Measurements from ENCODE around the gene FOXP1.
"Not testable (repeated sequence)": the region's sequence is repeated elsewhere in the genome, so short reads cannot be mapped to it uniquely, and the experiment has no call there.

FOXP1 gene

DNA sequence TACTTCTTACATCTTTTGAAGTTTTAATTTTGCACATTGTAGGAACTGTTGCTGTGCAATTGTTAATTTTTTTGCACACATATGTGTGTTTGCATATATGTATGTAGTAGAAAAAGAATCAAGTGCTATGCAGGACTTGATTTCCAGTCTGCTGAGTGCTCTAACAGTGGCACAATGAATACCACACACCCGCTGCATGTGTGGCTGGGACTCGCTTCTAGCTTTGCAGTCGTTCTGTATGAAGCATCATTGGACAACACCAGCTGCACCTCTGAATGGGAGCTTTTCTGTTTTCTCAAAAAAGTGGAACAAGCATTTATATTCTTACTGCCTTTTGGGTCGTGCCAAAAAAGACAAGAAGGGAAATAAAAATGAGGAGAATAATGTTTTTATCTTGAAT, 564.7 kb downstream of the FOXP1 start:
- TF ChIP-seq CTCF (IDR thresholded peaks at IDR 0.05; ENCODE audit: extremely low read depth, insufficient read depth, missing control alignments): no peak
- in situ Hi-C loops (cut with MboI; ENCODE audit: low pct_unique_long_range_greater_than_20kb, low sequenced_read_pairs, unreplicated experiment): loop anchor here (25.0 kb wide), 1 partner anchor 569 kb away; the partner anchor contains the start of gene FOXP1
- DNase-seq (ENCODE audit: low spot score): no peak

DNA sequence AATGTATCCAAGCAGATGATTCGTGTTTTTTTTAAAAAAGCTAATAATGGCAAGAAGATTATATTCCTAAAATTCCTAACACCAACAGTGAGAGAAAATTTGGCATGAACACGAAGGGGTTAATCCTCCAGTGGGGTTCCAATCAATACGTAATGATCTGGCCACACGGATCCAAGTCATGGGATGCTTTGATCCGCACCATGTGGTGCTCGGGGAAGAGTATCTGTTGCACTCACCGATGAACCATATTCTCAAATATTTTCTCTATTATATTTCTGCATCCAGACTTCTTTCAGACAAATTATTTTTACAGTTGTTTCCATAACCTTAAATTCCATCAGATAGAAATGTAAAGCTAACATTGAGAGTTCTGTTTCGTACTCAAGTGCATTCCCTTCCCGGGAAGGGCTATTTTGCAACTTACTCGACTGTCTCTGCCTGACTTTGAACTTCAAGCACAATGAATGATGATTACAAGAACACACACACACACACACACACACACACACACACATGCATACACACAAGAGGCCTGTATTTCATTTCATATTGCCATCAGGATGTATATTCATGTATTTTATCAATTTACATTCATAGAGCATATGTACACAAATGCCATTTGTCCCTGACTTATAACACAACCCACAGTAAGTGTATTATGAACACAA, 567.2 kb downstream of the FOXP1 start:
- no peak for DNase-seq (ENCODE audit: low spot score)
- TF ChIP-seq CTCF (IDR thresholded peaks at IDR 0.05; ENCODE audit: extremely low read depth, insufficient read depth, missing control alignments): no peak
- in situ Hi-C loops (cut with MboI; ENCODE audit: low pct_unique_long_range_greater_than_20kb, low sequenced_read_pairs, unreplicated experiment): loop anchor here (25.0 kb wide), 1 partner anchor 571 kb away; the partner anchor contains the start of gene FOXP1

GRCh38 chr3:71014616-71015015, 568.9 kb downstream of the FOXP1 start:
- in situ Hi-C loops (cut with MboI; ENCODE audit: low pct_unique_long_range_greater_than_20kb, low sequenced_read_pairs, unreplicated experiment): loop anchor here (25.0 kb wide), 1 partner anchor 573 kb away; the partner anchor contains the start of gene FOXP1
- not testable (repeated sequence) for DNase-seq (ENCODE audit: low spot score)

GRCh38 chr3:71012971-71013370, 570.6 kb downstream of the FOXP1 start:
- in situ Hi-C loops (cut with MboI; ENCODE audit: low pct_unique_long_range_greater_than_20kb, low sequenced_read_pairs, unreplicated experiment): loop anchor here (25.0 kb wide), 1 partner anchor 574 kb away; the partner anchor contains the start of gene FOXP1
- no peak for TF ChIP-seq CTCF (IDR thresholded peaks at IDR 0.05; ENCODE audit: extremely low read depth, insufficient read depth, missing control alignments)

GRCh38 chr3:71011565-71012287, 571.8 kb downstream of the FOXP1 start:
- in situ Hi-C loops (cut with MboI; ENCODE audit: low pct_unique_long_range_greater_than_20kb, low sequenced_read_pairs, unreplicated experiment): loop anchor here (25.0 kb wide), 1 partner anchor 576 kb away; the partner anchor contains the start of gene FOXP1
- TF ChIP-seq CTCF (IDR thresholded peaks at IDR 0.05; ENCODE audit: extremely low read depth, insufficient read depth, missing control alignments): no peak
- DNase-seq (ENCODE audit: low spot score): no peak

More at GRCh38 chr3:71012971-71013370, 570.6 kb downstream of the FOXP1 start:
- DNase-seq (ENCODE audit: low spot score): no peak

GRCh38 chr3:71010726-71011455, 572.6 kb downstream of the FOXP1 start:
- in situ Hi-C loops (cut with MboI; ENCODE audit: low pct_unique_long_range_greater_than_20kb, low sequenced_read_pairs, unreplicated experiment): loop anchor here (25.0 kb wide), 1 partner anchor 576 kb away; the partner anchor contains the start of gene FOXP1
- no peak for TF ChIP-seq CTCF (IDR thresholded peaks at IDR 0.05; ENCODE audit: extremely low read depth, insufficient read depth, missing control alignments)
- peak; percentile 31 for DNase-seq (ENCODE audit: low spot score)

All from GM13977 (cell line).